GM20431 (cell line): ENCODE measurements around the gene PKD1L1.

Experiments used
- in situ Hi-C: fragments of 300-500 bp; cut with MseI, MboI; formaldehyde crosslinking; loops from one replicate; pipeline ENCODE4 v1.15.0; 2020; ENCODE audit warnings: low sequenced_read_pairs; ENCODE audit not compliant: unreplicated experiment

The PKD1L1 gene

GRCh38 chr7:47882635-47883034, 65.6 kb downstream of the PKD1L1 start:
- in situ Hi-C loops, result no loop called here

GRCh38 chr7:47881256-47881655, 67.0 kb downstream of the PKD1L1 start:
- in situ Hi-C loops, result no loop called here

DNA sequence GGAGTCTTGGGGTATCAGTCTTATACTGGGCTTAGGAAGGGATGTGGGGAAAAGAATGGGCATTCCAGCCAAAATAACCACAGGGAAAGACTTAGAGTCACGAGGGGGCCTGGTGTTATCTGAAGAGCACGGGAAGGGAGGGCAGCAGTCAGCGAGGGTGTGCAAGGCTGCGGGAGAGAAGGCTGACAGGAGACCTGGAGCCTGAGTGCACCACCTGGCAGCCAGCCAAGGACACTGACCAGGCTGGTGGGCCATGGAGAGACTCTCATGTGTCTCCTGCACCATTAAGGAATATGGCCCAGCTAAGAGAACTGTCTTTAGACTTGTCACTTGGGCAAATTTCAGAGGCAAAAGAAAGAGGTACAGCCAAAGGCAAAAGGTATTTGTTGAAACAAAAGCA, 69.6 kb downstream of the PKD1L1 start:
- in situ Hi-C loops, result no loop called here

DNA sequence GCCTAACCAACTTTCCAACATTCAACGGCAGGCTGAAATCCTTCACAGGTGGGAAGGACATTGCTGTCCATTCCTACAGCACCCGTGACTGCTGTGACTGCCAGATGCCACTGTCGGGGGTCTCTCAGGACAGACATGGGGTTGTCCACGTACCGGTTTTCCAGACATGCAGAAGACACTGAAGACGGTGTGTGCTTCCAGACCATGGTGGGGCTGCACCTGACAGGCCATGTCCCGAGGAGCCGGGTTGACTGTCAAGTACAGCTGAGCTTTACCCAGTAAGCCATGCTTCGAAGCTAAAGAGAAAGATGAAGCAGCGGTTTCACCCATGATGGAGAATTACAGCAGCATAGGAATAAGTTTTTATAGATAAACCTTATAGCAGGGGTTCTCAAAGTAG, 70.9 kb downstream of the PKD1L1 start:
- in situ Hi-C loops, result no loop called here

- in situ Hi-C loops, result no loop called here
These were observed 72.1 kb downstream of the PKD1L1 start for GRCh38 chr7:47875998-47876744.

GRCh38 chr7:47875406-47875805, 72.9 kb downstream of the PKD1L1 start:
- in situ Hi-C loops, result no loop called here

DNA sequence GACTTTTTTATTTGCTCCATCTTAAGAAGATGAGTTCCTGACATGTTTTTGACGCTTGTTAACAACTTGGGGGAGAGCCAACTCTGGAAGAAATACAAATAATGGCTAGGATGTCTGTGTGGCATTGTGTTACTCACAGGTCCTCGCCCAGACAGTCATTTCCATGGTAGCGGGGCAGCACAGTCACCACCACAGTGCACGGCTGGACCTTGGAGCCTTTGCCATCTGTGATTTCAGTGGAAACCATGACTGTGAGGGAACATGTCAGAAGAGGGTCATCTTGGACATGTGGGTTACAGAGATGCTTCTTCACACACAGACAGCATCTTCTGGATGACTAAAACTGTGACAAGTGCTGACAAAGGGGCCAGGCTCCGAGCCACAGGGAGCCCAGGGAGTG, 74.5 kb downstream of the PKD1L1 start:
- in situ Hi-C loops, result no loop called here

DNA sequence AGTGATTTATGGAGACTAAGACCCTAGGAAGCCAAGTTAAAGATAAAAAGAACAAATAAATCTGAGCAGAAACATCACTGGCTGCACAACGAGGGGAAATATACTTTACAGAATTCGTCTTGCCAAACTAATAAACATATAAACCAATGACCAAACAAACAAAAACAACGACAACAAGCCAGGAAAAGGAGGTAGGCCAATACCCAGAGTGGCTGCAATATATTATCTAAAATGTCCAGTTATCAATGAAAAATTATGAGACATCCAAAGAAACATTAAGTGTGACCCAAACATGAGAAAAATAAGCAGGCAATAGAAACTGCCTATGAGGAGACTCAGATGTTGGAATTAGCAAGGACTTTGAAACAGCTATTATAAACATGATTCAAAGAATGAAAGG, 81.0 kb downstream of the PKD1L1 start:
- in situ Hi-C loops, result no loop called here

DNA sequence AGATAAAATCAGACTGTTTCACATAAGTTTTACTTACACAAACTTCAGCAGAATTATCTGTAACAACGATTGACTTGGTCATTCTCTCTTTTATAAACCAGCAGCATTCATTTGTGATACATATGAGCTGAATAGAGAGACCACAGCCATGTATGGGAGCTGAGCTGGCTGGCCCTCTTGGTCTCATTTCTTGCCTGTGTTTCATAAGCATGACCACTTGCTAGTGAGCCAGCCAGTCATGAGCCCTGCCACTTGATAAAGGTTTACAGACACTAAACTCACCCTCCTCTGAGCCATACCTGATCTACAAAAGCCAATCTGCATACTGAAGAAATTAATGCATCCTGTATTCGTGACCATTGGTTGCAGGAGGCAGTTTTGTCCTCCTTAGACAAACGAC, 82.1 kb downstream of the PKD1L1 start:
- in situ Hi-C loops, result no loop called here

GRCh38 chr7:47852330-47853245, 95.7 kb downstream of the PKD1L1 start:
- in situ Hi-C loops, result no loop called here

DNA sequence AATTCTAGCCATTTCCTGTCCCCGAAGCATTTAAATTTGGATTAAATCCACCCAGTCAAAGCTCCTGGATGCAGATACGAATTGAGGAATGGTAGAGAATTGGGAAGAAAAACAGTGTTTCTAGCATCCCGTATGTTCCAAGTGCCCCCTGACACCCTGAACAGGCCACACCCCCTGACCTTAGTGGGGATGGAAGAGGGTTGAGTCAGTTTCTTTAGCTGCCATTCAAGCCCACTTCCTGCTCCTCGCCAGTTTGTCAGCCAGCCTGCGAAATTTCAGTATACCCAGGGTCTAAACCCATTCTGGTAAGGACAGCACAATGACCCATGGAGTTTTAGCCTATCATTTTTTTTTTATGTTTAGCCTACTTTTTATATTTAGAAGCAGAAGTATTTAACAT, 101.1 kb downstream of the PKD1L1 start:
- in situ Hi-C loops, result no loop called here

DNA sequence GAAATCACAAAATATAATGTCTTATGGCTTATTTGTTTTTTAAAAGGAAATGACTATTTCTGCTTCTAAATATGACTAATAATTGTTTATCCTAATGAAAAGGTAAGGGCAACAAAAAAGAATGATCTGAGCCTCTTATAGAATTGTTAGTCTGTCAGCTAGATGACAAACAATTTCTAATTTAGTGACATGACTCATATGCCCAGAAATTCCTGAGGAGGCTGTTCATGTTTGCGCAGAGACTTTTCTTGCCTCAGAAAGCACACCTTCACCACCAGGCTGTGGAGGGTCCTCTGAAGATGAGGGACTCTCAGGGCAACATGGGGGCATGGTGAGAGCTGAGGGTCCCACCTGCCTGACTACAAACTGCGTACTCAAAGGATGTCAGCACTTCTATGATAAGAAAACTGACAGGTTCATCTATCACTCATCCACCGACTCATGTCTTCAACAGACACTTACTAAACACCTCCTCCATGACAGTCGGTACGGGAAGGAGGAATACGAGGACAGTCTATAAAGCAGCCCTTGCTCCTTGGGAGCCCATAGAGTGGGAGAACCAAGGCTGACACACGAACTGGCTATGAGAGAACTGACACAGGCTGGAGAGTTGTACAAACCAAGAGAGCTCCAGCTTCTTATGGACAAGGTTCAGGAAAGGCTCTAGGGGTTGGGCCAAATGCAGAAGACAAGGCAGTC, 102.0 kb downstream of the PKD1L1 start:
- in situ Hi-C loops, result no loop called here

DNA sequence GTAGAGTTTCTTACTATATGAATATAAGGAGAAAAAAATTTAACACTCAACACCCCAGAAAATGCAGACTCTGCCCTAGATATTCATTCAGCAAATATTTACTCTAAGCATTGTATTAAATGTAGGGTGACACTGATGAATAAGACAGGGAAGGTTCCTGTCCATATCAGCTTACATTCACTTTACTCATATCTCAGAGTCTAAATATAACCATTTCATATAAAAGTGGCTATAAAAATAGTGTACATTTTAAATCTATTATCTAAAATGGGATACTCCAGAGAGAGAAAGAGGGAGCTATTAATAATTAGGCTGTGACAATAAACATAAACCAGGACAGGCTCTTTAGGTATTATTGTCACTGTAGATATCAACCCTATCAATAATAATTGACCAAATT, 104.0 kb downstream of the PKD1L1 start:
- in situ Hi-C loops, result no loop called here

DNA sequence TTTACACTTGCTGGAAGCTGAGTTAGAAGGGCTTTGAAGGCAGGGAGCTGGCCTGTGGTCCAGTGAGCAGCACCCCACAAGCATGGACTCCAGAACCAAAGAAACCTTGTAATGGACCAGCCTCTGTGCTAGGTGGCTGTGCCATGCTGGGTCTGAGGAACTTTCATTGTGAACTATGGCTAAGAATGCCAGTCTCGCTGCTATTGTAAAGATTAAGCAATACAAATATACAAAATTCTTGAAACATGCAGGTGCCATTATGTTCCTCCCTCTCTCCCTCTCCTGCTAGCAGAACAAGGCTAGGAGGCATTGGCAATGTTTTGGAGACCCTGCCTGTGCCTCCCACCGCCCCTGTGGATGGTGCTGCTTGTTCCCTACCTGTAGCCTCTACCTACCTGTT, 105.0 kb downstream of the PKD1L1 start:
- in situ Hi-C loops, result no loop called here

- in situ Hi-C loops, result no loop called here
These were observed 108.9 kb downstream of the PKD1L1 start for GRCh38 chr7:47839381-47839780.

DNA sequence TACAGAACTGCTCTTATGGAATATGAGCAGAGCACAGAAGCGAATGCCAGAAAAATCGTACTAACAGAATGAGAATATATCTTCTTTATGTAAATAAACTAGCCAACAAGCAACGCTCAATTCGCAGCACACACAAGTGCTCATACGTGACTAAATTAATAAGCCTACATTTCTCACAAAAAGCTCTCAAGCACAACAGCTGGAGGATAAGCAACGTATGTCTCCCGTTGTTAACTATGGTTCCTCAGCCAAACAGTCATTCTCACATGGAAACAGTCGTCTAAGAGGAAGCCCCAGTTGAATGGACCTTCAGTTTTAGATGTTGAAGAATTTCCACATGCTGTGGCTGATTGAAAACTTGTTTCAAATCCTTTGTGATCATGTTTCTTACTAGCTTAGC, 110.4 kb downstream of the PKD1L1 start:
- in situ Hi-C loops, result no loop called here

GRCh38 chr7:47836503-47837202, 111.6 kb downstream of the PKD1L1 start:
- in situ Hi-C loops, result no loop called here

DNA sequence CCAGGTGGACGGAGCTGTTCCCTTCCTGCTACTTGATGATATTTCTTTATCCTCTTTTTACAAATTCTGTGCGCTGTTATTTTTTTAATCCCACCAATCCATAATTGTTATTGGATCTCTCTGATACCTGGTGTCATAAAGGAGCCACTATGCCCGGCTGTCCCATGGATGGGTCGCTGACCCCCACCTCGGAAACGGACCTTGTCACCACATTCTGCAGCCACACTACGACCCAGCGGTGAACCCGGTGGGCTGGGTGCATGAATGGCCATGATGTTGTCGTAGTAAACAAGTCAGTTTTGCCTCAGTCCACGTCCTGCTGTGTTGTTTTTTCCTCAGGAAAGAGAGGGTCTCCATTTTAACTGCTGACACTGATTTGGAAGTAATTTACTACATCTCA, 112.2 kb downstream of the PKD1L1 start:
- in situ Hi-C loops, result no loop called here

DNA sequence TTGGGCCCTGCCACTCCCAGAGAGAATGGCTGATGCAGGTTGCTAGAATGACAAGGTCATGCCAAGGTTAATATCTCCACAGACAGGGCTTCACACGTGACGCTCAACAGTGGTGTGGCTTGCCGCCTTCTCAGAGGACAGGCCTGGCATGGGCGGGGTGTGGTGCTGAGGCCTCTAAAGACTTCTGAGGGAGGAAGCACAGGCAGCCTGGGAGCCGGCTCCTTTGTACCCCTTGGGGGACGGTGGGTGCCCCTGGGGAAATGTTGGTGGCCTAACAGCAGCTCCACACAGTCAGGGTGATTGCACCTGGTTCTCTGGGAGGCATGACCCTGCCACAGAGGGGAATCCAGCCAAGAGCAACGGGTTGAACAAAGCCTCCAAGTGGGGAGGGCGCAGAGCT, 115.1 kb downstream of the PKD1L1 start:
- in situ Hi-C loops, result no loop called here

GRCh38 chr7:47832105-47832715, 116.1 kb downstream of the PKD1L1 start:
- in situ Hi-C loops, result no loop called here
